ENCODE measurements around the gene PON2.

GRCh38 chr7:95481271-95482165 is 46.7 kb upstream of the PON2 start:
- no peak for TF ChIP-seq CTCF (IDR thresholded peaks at IDR 0.05; ENCODE audit: poor library complexity, severe bottlenecking)
- no peak for TF ChIP-seq TAF1 (IDR thresholded peaks at IDR 0.05; ENCODE audit: low read depth)
- no peak for TF ChIP-seq RAD21 (conservative IDR thresholded peaks at IDR 0.05)
- no peak for TF ChIP-seq EZH2 (IDR thresholded peaks at IDR 0.05; ENCODE audit: borderline replicate concordance, insufficient read depth, low read length, poor library complexity, severe bottlenecking)
- no peak for TF ChIP-seq POLR2AphosphoS5 (IDR thresholded peaks at IDR 0.05)
- no peak for TF ChIP-seq EP300 (conservative IDR thresholded peaks at IDR 0.05; ENCODE audit: poor library complexity, severe bottlenecking)
- TF ChIP-seq SMC3 (conservative IDR thresholded peaks at IDR 0.05; ENCODE audit: poor library complexity) = no peak
- TF ChIP-seq MXI1 (conservative IDR thresholded peaks at IDR 0.05; ENCODE audit: poor library complexity, severe bottlenecking) = no peak
